Measurements from ENCODE around the gene DYRK1B. TPM values are rescaled to one million over a fixed set of nuclear protein-coding genes. Genes with fewer than 3 reads are reported as not detected.

Gene DYRK1B
- total RNA-seq, 1 experiment from 2014 or later: 12.2 TPM

DNA sequence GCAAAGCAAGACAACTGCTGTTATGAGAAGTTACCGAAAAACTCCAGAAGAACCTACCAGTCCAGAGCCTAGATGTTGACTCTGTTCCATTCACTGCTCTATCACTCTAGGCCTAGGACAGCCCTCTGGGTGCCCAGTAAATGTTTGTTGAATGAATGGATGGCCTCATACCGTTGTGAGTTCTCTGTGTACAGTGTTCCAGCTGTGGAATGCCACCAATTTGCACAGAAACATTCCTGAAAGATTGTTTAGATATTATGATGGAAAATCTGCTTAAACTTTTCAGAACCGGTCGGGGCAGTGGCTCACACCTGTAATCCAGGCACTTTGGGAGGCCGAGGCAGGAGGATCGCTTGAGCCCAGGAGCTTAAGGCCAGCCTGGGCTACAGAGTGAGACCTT, 13.6 kb upstream of the DYRK1B start:
- H3K27ac Mint-ChIP-seq: no peak overlapping the region
- peaks cover 37% of the 10 kb centered on the region for H3K4me1 Mint-ChIP-seq
- H3K27me3 Mint-ChIP-seq (ENCODE audit: low read depth): peaks cover 8% of the 10 kb centered on the region
- POLR2A ChIA-PET: interaction anchor here (0.8 to 1.7 kb wide), 2 partner anchors 13 to 14 kb away, joined by 3 to 11 read pairs; no protein-coding TSS in a partner anchor
- no peaks in the 10 kb centered on the region for H3K9me3 Mint-ChIP-seq
- TF ChIP-seq ETV6 (CRISPR knock-in tag; IDR thresholded peaks at IDR 0.05): no peak
- TF ChIP-seq ZNF423 (CRISPR knock-in tag; IDR thresholded peaks at IDR 0.05): no peak
- no peak for TF ChIP-seq NFE2L1 (CRISPR knock-in tag; IDR thresholded peaks at IDR 0.05)
- no peak for TF ChIP-seq ATF6 (CRISPR knock-in tag; IDR thresholded peaks at IDR 0.05)
- no peak for TF ChIP-seq HMGA2 (CRISPR knock-in tag; IDR thresholded peaks at IDR 0.05)
- TF ChIP-seq JUN (CRISPR knock-in tag; IDR thresholded peaks at IDR 0.05): no peak
- TF ChIP-seq, protein P1, sequence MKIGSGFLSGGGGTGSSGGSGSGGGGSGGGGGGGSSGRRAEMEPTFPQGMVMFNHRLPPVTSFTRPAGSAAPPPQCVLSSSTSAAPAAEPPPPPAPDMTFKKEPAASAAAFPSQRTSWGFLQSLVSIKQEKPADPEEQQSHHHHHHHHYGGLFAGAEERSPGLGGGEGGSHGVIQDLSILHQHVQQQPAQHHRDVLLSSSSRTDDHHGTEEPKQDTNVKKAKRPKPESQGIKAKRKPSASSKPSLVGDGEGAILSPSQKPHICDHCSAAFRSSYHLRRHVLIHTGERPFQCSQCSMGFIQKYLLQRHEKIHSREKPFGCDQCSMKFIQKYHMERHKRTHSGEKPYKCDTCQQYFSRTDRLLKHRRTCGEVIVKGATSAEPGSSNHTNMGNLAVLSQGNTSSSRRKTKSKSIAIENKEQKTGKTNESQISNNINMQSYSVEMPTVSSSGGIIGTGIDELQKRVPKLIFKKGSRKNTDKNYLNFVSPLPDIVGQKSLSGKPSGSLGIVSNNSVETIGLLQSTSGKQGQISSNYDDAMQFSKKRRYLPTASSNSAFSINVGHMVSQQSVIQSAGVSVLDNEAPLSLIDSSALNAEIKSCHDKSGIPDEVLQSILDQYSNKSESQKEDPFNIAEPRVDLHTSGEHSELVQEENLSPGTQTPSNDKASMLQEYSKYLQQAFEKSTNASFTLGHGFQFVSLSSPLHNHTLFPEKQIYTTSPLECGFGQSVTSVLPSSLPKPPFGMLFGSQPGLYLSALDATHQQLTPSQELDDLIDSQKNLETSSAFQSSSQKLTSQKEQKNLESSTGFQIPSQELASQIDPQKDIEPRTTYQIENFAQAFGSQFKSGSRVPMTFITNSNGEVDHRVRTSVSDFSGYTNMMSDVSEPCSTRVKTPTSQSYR (CRISPR knock-in tag; IDR thresholded peaks at IDR 0.05): no peak
- no peak for TF ChIP-seq STAT6 (CRISPR knock-in tag; conservative IDR thresholded peaks at IDR 0.05; ENCODE audit: low read depth)
- TF ChIP-seq IRF2 (CRISPR knock-in tag; IDR thresholded peaks at IDR 0.05; ENCODE audit: borderline replicate concordance, low read depth): no peak
- TF ChIP-seq RORB (CRISPR knock-in tag; IDR thresholded peaks at IDR 0.05): no peak
- TF ChIP-seq SMAD4 (CRISPR knock-in tag; IDR thresholded peaks at IDR 0.05): no peak
- TF ChIP-seq ZNF425 (CRISPR knock-in tag; conservative IDR thresholded peaks at IDR 0.05): no peak
- TF ChIP-seq, protein P2, sequence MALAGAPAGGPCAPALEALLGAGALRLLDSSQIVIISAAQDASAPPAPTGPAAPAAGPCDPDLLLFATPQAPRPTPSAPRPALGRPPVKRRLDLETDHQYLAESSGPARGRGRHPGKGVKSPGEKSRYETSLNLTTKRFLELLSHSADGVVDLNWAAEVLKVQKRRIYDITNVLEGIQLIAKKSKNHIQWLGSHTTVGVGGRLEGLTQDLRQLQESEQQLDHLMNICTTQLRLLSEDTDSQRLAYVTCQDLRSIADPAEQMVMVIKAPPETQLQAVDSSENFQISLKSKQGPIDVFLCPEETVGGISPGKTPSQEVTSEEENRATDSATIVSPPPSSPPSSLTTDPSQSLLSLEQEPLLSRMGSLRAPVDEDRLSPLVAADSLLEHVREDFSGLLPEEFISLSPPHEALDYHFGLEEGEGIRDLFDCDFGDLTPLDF (CRISPR knock-in tag; IDR thresholded peaks at IDR 0.05): no peak
- TF ChIP-seq SMAD3 (CRISPR knock-in tag; IDR thresholded peaks at IDR 0.05; ENCODE audit: borderline replicate concordance): no peak
- TF ChIP-seq SOX15 (CRISPR knock-in tag; IDR thresholded peaks at IDR 0.05): no peak
- TF ChIP-seq USF1 (CRISPR knock-in tag; IDR thresholded peaks at IDR 0.05): no peak
- TF ChIP-seq, protein P3, sequence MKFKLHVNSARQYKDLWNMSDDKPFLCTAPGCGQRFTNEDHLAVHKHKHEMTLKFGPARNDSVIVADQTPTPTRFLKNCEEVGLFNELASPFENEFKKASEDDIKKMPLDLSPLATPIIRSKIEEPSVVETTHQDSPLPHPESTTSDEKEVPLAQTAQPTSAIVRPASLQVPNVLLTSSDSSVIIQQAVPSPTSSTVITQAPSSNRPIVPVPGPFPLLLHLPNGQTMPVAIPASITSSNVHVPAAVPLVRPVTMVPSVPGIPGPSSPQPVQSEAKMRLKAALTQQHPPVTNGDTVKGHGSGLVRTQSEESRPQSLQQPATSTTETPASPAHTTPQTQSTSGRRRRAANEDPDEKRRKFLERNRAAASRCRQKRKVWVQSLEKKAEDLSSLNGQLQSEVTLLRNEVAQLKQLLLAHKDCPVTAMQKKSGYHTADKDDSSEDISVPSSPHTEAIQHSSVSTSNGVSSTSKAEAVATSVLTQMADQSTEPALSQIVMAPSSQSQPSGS (CRISPR knock-in tag; IDR thresholded peaks at IDR 0.05; ENCODE audit: borderline replicate concordance, low read depth): no peak
- H3K4me3 Mint-ChIP-seq: no peak overlapping the region
- CTCF ChIA-PET: interaction anchor here (1.1 to 3.7 kb wide), 4 partner anchors 14 to 80 kb away, joined by 3 to 16 read pairs (median 14); partner anchors contain the start of gene DYRK1B
- DNase-seq (ENCODE audit: low spot score) (no peak), ATAC-seq (no peak)
- no peaks in the 10 kb centered on the region for H3K36me3 Mint-ChIP-seq

All from WTC11 (cell line).